ENCODE data around the gene EID2. TPM values are rescaled to one million over a fixed set of nuclear protein-coding genes. Genes with fewer than 3 reads are reported as not detected.

Gene EID2
- total and polyA plus RNA-seq, 2 of the 13 experiments (the other 11 are each of a cell fraction or from before 2014, with no cell fraction given), result 3.7 to 14.1 TPM

DNA sequence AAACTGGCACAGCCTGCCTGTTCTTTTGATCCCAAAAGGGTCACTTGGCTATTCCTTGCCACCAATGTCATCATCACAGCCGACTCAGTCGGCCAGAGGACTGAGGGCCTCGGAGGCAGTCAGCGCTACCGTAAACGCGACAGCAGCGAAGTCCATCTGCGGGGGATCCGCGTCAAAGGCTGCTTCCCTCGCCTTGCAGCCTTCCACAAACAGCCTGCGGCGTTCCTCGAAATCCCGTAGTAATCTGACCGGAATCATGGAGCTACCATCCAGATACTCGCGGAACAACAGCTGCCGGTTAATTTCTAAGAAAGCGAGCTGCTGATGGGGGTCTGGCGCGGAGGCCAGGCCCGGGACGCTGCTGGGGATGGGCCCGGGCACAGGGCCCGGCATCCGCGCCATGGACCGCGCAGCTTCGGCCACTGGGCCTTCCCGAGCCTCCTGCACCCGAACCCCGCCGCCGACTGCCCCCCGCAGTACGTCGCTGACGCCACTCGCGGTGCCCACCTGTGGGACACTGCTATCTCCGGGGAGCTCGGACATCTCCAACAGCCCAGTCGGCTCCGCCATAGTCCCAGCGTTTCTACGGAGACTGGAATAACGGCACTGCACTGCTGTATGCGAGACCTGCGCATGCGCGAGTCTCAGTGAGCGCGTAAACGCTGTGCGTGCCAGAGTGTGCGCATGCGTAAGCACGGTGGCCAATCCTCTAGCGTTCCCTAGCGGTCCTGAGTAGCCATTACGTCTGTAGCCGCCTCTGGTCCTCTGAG lies 7.5 kb downstream of the EID2 start, which contains the start of gene EID2B (continued):
- TF ChIP-seq ETV5 (CRISPR knock-in tag; IDR thresholded peaks at IDR 0.05; ENCODE audit: borderline replicate concordance) (0 out of 2 replicates have a peak, but pooled peaks have one; percentile 31), ATM (IDR thresholded peaks at IDR 0.05; ENCODE audit: borderline replicate concordance) (no peak), GATAD1 (CRISPR knock-in tag; IDR thresholded peaks at IDR 0.05) (peak; percentile 86), ARNTL (CRISPR knock-in tag; IDR thresholded peaks at IDR 0.05) (peak; percentile 52), AHR (CRISPR knock-in tag; IDR thresholded peaks at IDR 0.05) (peak; percentile 81; the same call in 1 of the 2 replicates), ZNF234 (CRISPR knock-in tag; conservative IDR thresholded peaks at IDR 0.05) (0 out of 2 replicates have a peak, but pooled peaks have one; percentile 44), CBX2 (IDR thresholded peaks at IDR 0.05; ENCODE audit: low read depth, low read length) (no peak), CBX2 (CRISPR knock-in tag; IDR thresholded peaks at IDR 0.05; ENCODE audit: low read depth) (no peak), ZNF282 (IDR thresholded peaks at IDR 0.05; ENCODE audit: partially characterized antibody) (no peak), BHLHE40 (IDR thresholded peaks at IDR 0.05; ENCODE audit: low read length) (peak; percentile 63)
- TF ChIP-seq, protein P1, sequence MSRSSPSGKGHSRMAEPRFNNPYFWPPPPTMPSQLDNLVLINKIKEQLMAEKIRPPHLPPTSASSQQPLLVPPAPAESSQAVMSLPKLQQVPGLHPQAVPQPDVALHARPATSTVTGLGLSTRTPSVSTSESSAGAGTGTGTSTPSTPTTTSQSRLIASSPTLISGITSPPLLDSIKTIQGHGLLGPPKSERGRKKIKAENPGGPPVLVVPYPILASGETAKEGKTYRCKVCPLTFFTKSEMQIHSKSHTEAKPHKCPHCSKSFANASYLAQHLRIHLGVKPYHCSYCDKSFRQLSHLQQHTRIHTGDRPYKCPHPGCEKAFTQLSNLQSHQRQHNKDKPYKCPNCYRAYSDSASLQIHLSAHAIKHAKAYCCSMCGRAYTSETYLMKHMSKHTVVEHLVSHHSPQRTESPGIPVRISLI (CRISPR knock-in tag; IDR thresholded peaks at IDR 0.05; ENCODE audit: borderline replicate concordance), result no peak; the same call in 1 of the 2 replicates
- TF ChIP-seq, protein P2, sequence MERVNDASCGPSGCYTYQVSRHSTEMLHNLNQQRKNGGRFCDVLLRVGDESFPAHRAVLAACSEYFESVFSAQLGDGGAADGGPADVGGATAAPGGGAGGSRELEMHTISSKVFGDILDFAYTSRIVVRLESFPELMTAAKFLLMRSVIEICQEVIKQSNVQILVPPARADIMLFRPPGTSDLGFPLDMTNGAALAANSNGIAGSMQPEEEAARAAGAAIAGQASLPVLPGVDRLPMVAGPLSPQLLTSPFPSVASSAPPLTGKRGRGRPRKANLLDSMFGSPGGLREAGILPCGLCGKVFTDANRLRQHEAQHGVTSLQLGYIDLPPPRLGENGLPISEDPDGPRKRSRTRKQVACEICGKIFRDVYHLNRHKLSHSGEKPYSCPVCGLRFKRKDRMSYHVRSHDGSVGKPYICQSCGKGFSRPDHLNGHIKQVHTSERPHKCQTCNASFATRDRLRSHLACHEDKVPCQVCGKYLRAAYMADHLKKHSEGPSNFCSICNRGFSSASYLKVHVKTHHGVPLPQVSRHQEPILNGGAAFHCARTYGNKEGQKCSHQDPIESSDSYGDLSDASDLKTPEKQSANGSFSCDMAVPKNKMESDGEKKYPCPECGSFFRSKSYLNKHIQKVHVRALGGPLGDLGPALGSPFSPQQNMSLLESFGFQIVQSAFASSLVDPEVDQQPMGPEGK (CRISPR knock-in tag; IDR thresholded peaks at IDR 0.05), result no peak
- TF ChIP-seq, protein P3, sequence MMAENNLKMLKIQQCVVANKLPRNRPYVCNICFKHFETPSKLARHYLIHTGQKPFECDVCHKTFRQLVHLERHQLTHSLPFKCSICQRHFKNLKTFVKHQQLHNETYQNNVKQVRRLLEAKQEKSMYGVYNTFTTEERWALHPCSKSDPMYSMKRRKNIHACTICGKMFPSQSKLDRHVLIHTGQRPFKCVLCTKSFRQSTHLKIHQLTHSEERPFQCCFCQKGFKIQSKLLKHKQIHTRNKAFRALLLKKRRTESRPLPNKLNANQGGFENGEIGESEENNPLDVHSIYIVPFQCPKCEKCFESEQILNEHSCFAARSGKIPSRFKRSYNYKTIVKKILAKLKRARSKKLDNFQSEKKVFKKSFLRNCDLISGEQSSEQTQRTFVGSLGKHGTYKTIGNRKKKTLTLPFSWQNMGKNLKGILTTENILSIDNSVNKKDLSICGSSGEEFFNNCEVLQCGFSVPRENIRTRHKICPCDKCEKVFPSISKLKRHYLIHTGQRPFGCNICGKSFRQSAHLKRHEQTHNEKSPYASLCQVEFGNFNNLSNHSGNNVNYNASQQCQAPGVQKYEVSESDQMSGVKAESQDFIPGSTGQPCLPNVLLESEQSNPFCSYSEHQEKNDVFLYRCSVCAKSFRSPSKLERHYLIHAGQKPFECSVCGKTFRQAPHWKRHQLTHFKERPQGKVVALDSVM (CRISPR knock-in tag; IDR thresholded peaks at IDR 0.05), result peak; percentile 61; the same call in 1 of the 2 replicates
- TF ChIP-seq, protein P4, sequence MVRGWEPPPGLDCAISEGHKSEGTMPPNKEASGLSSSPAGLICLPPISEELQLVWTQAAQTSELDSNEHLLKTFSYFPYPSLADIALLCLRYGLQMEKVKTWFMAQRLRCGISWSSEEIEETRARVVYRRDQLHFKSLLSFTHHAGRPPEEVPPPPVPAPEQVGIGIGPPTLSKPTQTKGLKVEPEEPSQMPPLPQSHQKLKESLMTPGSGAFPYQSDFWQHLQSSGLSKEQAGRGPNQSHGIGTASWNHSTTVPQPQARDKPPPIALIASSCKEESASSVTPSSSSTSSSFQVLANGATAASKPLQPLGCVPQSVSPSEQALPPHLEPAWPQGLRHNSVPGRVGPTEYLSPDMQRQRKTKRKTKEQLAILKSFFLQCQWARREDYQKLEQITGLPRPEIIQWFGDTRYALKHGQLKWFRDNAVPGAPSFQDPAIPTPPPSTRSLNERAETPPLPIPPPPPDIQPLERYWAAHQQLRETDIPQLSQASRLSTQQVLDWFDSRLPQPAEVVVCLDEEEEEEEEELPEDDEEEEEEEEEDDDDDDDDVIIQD (CRISPR knock-in tag; IDR thresholded peaks at IDR 0.05; ENCODE audit: low read depth), result no peak
- TF ChIP-seq, protein P5, sequence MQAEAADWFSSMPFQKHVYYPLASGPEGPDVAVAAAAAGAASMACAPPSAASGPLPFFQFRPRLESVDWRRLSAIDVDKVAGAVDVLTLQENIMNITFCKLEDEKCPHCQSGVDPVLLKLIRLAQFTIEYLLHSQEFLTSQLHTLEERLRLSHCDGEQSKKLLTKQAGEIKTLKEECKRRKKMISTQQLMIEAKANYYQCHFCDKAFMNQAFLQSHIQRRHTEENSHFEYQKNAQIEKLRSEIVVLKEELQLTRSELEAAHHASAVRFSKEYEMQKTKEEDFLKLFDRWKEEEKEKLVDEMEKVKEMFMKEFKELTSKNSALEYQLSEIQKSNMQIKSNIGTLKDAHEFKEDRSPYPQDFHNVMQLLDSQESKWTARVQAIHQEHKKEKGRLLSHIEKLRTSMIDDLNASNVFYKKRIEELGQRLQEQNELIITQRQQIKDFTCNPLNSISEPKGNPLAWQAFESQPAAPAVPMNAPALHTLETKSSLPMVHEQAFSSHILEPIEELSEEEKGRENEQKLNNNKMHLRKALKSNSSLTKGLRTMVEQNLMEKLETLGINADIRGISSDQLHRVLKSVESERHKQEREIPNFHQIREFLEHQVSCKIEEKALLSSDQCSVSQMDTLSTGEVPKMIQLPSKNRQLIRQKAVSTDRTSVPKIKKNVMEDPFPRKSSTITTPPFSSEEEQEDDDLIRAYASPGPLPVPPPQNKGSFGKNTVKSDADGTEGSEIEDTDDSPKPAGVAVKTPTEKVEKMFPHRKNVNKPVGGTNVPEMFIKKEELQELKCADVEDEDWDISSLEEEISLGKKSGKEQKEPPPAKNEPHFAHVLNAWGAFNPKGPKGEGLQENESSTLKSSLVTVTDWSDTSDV (CRISPR knock-in tag; IDR thresholded peaks at IDR 0.05), result peak; percentile 62; the same call in 1 of the 2 replicates
- TF ChIP-seq, protein P6, sequence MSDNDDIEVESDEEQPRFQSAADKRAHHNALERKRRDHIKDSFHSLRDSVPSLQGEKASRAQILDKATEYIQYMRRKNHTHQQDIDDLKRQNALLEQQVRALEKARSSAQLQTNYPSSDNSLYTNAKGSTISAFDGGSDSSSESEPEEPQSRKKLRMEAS (IDR thresholded peaks at IDR 0.05), result peak; percentile 51
- TF ChIP-seq, protein P7, sequence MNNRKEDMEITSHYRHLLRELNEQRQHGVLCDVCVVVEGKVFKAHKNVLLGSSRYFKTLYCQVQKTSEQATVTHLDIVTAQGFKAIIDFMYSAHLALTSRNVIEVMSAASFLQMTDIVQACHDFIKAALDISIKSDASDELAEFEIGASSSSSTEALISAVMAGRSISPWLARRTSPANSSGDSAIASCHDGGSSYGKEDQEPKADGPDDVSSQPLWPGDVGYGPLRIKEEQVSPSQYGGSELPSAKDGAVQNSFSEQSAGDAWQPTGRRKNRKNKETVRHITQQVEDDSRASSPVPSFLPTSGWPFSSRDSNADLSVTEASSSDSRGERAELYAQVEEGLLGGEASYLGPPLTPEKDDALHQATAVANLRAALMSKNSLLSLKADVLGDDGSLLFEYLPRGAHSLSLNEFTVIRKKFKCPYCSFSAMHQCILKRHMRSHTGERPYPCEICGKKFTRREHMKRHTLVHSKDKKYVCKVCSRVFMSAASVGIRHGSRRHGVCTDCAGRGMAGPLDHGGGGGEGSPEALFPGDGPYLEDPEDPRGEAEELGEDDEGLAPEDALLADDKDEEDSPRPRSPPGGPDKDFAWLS (CRISPR knock-in tag; IDR thresholded peaks at IDR 0.05; ENCODE audit: borderline replicate concordance), result no peak

Data from HepG2 (cell line).